Measurements from ENCODE around the gene ARHGEF1.
A peak's percentile ranks its signal among the peaks of the same experiment; 100 is the strongest.

The ARHGEF1 gene

DNA sequence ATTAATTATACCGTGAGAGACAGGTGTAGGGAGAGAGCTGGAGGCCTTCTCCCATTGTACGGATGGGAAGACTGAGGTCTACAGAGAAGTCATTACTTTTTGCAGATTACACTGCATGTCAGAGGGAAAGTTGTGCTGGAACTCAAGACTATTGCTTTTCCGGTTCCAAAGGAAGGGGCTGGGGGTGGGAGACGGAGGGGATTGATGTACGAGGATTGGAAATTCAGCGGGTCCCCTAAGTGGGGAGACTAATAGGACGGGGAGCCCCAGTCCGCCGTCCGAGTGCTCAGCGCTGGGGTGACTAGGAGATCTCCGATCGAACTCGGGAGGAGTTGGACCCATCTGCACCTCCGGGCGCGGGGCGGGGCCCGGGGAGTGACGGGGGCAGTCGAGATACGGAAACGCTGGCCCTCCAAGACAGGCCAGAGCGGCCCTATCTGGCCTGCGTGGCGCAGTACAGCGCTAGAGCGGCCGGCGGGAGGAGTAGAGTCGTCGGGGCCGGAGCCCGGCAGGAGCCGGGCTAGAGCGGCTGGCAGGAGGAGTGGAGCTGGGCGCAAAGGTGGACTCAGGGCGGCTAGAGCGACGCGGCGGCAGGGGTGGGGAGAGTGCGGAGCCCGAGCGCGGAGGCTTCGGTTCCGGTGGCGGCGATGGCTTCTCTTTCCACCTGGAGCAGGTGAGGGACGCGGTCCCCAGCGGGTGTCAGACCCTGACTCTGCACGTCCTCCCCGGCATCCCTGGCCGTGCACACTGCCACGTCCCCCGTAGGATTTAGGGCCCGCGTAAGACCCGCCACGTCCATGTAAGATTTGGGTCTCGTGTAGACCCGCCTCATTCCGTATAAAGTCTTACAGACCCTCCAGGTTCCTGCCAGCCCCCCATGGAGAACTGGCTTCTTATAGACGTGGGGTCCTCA lies 1.1 kb downstream of the ARHGEF1 start:
- DNase-seq (ENCODE audit: low spot score) = peak; percentile 95

- DNase-seq (ENCODE audit: low spot score) = peak; percentile 70
Measured at GRCh38 chr19:41886761-41887710, 4.1 kb downstream of the ARHGEF1 start.

GRCh38 chr19:41887711-41888382 lies 4.9 kb downstream of the ARHGEF1 start:
- peak; percentile 88 for DNase-seq (ENCODE audit: low spot score)

GRCh38 chr19:41888926-41889325 lies 5.9 kb downstream of the ARHGEF1 start:
- no peak for DNase-seq (ENCODE audit: low spot score)

GRCh38 chr19:41889896-41890295 lies 6.9 kb downstream of the ARHGEF1 start:
- DNase-seq (ENCODE audit: low spot score) = no peak

GRCh38 chr19:41890936-41891335 lies 8.0 kb downstream of the ARHGEF1 start:
- no peak for DNase-seq (ENCODE audit: low spot score)

DNA sequence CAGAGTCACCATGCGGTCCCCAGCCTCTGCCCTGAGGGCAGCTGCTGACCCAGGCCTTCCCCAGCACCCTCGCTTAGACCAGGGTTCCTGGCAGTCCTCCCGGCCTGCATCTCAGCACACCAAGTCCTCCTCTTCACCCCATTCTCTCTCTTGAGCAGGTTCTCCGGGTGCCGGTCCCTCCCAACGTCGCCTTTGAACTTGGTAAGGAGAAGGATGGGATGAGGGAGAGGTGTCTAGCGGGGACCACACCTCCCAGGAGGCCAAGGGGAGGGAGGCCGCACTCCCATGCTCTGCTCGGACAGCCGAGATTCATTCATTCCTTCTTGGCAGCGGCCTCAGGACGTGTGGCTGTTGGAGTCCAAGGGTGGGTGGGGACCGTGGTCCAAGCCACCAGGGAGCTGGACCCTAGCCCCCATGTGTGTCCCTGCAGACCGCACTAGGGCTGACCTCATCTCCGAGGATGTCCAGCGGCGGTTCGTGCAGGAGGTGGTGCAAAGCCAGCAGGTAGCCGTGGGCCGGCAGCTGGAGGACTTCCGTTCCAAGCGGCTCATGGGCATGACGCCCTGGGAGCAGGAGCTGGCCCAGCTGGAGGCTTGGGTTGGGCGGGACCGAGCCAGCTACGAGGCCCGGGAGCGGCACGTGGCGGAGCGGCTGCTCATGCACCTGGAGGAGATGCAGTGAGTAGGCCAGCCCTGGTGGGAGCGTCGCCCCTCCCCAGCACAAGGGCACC lies 9.4 kb downstream of the ARHGEF1 start:
- no peak for DNase-seq (ENCODE audit: low spot score)

GRCh38 chr19:41893899-41894298 lies 10.9 kb downstream of the ARHGEF1 start:
- no peak for DNase-seq (ENCODE audit: low spot score)

DNA sequence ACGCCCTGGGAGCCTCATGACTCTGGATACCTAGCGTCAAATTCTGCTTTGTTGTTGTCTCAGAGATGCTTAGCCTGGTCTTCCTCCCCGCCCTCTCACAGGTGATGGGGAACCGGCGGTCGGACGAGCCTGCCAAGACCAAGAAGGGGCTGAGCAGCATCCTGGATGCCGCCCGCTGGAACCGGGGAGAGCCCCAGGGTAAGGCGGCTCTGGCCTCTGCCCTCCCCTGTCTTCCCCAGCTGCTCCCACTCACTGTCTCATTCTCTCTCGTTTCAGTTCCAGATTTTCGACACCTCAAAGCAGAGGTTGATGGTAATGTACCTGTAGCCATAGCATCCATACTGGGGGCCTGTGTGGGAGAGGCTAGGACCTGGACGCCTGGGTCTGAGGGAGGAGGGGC lies 11.4 kb downstream of the ARHGEF1 start:
- no peak for DNase-seq (ENCODE audit: low spot score)

GRCh38 chr19:41895745-41896580 lies 13.0 kb downstream of the ARHGEF1 start:
- DNase-seq (ENCODE audit: low spot score) = no peak

- DNase-seq (ENCODE audit: low spot score) = no peak
Measured at GRCh38 chr19:41896581-41896942, 13.6 kb downstream of the ARHGEF1 start.

DNA sequence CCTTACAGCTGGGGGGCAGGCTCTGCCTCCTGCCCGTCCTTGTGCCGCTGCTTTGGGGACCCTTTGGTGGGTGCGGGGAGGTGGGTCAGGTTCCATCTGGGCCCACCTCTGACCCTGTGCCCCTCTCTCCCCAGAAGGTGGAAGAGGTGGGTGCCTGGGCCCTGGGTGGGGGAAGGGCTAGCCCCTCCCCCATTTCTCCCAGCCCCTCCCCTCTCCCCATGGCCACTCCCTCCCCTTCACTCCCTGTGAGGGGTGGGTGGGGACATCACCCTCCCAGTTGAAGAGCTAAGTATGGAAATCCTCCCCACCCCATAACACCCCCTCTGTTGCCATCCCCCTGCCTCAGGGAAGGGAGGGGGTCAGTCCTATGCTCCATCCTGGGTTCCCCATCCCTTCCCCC lies 14.2 kb downstream of the ARHGEF1 start:
- no peak for DNase-seq (ENCODE audit: low spot score)

GRCh38 chr19:41897820-41898219 lies 14.8 kb downstream of the ARHGEF1 start:
- DNase-seq (ENCODE audit: low spot score) = no peak

DNA sequence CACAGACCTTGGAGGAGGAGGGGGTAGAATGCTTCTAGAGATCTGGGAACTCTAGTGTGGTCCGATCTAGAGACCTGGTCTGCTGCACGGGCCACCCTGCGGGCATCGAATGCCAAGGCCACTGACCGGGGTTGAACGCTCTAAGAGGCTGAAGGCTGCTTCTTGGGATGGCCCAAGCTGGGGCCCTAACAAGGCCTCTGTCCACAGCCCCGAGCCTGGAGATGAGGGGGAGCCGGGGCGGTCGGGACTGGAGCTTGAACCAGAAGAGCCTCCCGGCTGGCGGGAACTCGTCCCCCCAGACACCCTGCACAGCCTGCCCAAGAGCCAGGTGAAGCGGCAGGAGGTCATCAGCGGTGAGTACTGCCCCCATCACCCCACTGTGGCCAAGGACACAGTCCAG lies 15.3 kb downstream of the ARHGEF1 start:
- no peak for DNase-seq (ENCODE audit: low spot score)

DNA sequence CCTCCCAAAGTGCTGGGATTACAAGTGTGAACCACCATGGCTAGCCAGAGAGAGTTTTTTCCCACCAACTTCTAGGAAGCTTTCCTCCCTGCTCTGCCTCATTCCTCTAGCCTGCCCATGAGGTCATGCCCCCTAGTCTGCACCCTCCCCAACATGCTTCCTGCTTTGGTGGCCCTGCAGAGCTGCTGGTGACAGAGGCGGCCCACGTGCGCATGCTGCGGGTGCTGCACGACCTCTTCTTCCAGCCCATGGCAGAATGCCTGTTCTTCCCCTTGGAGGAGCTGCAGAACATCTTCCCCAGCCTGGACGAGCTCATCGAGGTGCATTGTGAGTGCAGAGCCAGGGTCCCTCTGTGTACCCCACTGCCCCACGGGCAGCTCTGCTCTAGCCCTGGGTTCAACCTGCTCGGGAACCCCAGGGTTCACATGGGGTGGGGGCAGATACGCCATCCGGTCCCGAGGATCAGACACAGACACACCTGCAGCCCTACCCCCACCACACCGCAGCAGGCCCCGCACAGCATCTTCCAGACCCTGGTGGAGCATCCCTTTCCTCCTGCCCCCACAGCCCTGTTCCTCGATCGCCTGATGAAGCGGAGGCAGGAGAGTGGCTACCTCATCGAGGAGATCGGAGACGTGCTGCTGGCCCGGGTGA lies 18.9 kb downstream of the ARHGEF1 start:
- no peak for DNase-seq (ENCODE audit: low spot score)

GRCh38 chr19:41902594-41902993 lies 19.6 kb downstream of the ARHGEF1 start:
- no peak for DNase-seq (ENCODE audit: low spot score)

- DNase-seq (ENCODE audit: low spot score) = no peak
Measured at GRCh38 chr19:41903193-41903953, 20.4 kb downstream of the ARHGEF1 start.

GRCh38 chr19:41904118-41904870 lies 21.3 kb downstream of the ARHGEF1 start:
- DNase-seq (ENCODE audit: low spot score) = no peak

All from CD4-positive, alpha-beta T cell treated with Interleukin-15 for 4 hours (primary cell).